ENCODE measurements around the gene VAX1. TPM values are rescaled to one million over a fixed set of nuclear protein-coding genes. Genes with fewer than 3 reads are reported as not detected.

VAX1 gene
- total and polyA plus RNA-seq, 9 of the 15 experiments (the other 6 are each of a cell fraction or from before 2014, with no cell fraction given), result not detected

DNA sequence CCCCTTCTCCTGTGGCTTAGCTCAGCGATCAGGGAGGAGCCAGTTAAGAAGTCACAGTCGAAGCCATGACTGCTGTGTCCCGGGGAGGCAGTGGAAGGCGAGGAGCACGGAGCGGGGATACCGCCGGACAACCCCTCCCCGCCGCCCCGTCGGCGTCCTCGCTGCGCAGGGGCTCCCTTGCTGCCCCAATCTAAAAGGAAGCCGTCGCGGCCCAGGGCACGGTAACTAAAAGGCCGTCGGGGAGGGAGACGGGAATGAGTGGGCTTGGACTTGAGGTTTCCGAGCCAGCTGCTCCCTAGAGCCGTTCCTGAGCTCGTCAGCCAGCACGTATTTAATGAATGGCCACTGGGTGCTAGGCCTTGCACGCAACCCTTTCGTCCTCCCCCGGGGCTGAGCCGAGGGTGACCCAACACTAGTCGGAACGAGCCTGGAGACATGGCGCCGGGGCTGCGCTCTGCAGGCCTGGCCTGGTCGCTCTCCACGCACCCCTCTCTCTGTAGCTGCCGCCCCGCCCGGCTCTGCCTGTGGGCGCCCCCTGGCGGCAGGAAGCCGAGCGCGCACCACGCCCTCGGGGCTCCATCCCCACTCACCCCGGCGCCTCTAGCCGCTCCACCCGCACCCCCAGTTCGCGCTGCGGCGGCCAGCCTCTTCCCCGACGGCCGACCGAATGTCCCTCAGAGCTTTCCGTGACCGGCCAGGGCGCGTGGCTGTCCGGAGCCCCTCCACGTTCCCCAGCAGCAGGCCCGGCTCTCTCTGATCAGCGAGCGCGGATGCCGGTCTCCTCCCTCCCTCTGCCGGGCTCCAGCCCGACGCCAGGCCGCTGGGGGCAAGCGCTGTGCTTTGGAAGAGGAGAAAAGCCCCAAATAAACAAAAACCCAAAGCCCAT lies 30.0 kb upstream of the VAX1 start:
- 7% methylated on average over 31 of the region's 75 CpGs for WGBS (ENCODE audit: insufficient coverage, low coverage, missing lambda C conversion rate)
- peak overlapping the region; percentile 63; the same call in 1 of the 2 replicates for H2AFZ ChIP-seq (ENCODE audit: low read depth, low read length)
- intact Hi-C loops (cut with micrococcal nuclease), result loop anchor here (2.0 kb wide), 1 partner anchor 331 kb away; no protein-coding TSS in a partner anchor
- peaks cover 0 to 29% of the 10 kb centered on the region in 2 experiments; a peak in 2 of 5 replicates for H3K4me1 ChIP-seq (replicated peaks in 1 of 2; ENCODE audit: control insufficient read depth in 2 of 2, insufficient read depth in 2 of 2, low read length in 2 of 2)
- in situ Hi-C loops (cut with MboI), result loop anchor here (25.0 kb wide), 1 partner anchor 706 kb away; no protein-coding TSS in a partner anchor
- no TSS peak for BruUV-seq (replicated peaks)
- ChIA-PET CTCF (ENCODE audit: low intra/inter-chr PET ratio) (interaction anchor here (1.3 kb wide), 1 partner anchor 331 kb away, joined by 3 read pairs; no protein-coding TSS in a partner anchor), POLR2A (interaction anchor here (0.5 to 0.7 kb wide), 3 partner anchors 189 to 384 kb away, joined by 3 to 4 read pairs (median 3); no protein-coding TSS in a partner anchor)
- H3K27ac ChIP-seq (ENCODE audit: extremely low read depth, low read depth, low read length), result no peak overlapping the region
- peak overlapping the region; percentile 50 for H3K4me2 ChIP-seq (ENCODE audit: insufficient read depth, low read length)
- peak; percentile 48 to 84 (median 83) for DNase-seq (ENCODE audit: extremely low read depth in 1 of 4, low spot score in 3 of 4)
- H4K20me1 ChIP-seq (replicated peaks; ENCODE audit: control insufficient read depth, insufficient read depth, low read length), result peaks cover 4% of the 10 kb centered on the region; the same call in 1 of the 2 replicates
- FAIRE-seq, result no peak
- peaks cover 18 to 54% of the 10 kb centered on the region in 2 experiments; a peak in 4 of 5 replicates for H3K27me3 ChIP-seq (ENCODE audit: control insufficient read depth in 2 of 2, insufficient read depth in 2 of 2, low read length in 2 of 2)
- H3K36me3 ChIP-seq (ENCODE audit: control insufficient read depth, insufficient read depth, low read length), result no peaks in the 10 kb centered on the region
- H3K9me3 ChIP-seq (replicated peaks; ENCODE audit: control insufficient read depth, insufficient read depth, low read depth, low read length), result no peaks in the 10 kb centered on the region
- H3K79me2 ChIP-seq (ENCODE audit: control insufficient read depth, insufficient read depth, low read length), result no peaks in the 10 kb centered on the region
- H3K9me1 ChIP-seq (ENCODE audit: control insufficient read depth, insufficient read depth, low read length), result no peaks in the 10 kb centered on the region
- no peak overlapping the region for H3K4me3 ChIP-seq
- peak overlapping the region in 1 of 2 experiments; percentile 61; a peak in 2 of 4 replicates for H3K9ac ChIP-seq (ENCODE audit: insufficient read depth in 1 of 2, low read depth in 2 of 2, low read length in 2 of 2)
- ATAC-seq, result peak; percentile 98
- TF ChIP-seq, protein P1, sequence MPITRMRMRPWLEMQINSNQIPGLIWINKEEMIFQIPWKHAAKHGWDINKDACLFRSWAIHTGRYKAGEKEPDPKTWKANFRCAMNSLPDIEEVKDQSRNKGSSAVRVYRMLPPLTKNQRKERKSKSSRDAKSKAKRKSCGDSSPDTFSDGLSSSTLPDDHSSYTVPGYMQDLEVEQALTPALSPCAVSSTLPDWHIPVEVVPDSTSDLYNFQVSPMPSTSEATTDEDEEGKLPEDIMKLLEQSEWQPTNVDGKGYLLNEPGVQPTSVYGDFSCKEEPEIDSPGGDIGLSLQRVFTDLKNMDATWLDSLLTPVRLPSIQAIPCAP (CRISPR knock-in tag; IDR thresholded peaks at IDR 0.05; ENCODE audit: borderline replicate concordance), result no peak
- TF ChIP-seq POLR2G (IDR thresholded peaks at IDR 0.05; ENCODE audit: low read depth, low read length) (0 out of 2 replicates have a peak, but pooled peaks have one; percentile 17), ZNF668 (CRISPR knock-in tag; IDR thresholded peaks at IDR 0.05) (no peak), ZNF445 (CRISPR knock-in tag; IDR thresholded peaks at IDR 0.05; ENCODE audit: low read depth) (no peak), HMG20A (CRISPR knock-in tag; conservative IDR thresholded peaks at IDR 0.05) (no peak), TAF7 (tag; IDR thresholded peaks at IDR 0.05) (no peak), RNF2 (IDR thresholded peaks at IDR 0.05) (no peak), ZNF551 (CRISPR knock-in tag; IDR thresholded peaks at IDR 0.05) (no peak)
- TF ChIP-seq, protein P2, sequence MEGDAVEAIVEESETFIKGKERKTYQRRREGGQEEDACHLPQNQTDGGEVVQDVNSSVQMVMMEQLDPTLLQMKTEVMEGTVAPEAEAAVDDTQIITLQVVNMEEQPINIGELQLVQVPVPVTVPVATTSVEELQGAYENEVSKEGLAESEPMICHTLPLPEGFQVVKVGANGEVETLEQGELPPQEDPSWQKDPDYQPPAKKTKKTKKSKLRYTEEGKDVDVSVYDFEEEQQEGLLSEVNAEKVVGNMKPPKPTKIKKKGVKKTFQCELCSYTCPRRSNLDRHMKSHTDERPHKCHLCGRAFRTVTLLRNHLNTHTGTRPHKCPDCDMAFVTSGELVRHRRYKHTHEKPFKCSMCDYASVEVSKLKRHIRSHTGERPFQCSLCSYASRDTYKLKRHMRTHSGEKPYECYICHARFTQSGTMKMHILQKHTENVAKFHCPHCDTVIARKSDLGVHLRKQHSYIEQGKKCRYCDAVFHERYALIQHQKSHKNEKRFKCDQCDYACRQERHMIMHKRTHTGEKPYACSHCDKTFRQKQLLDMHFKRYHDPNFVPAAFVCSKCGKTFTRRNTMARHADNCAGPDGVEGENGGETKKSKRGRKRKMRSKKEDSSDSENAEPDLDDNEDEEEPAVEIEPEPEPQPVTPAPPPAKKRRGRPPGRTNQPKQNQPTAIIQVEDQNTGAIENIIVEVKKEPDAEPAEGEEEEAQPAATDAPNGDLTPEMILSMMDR (IDR thresholded peaks at IDR 0.05 in 2 of 3, conservative IDR thresholded peaks at IDR 0.05 in 1 of 3; ENCODE audit: insufficient read depth in 2 of 3, low read depth in 1 of 3, low read length in 3 of 3), result peak; percentile 64 to 75 (median 70)

All from K562 (cell line).